ENCODE measurements around the gene TRIM36.

DNA sequence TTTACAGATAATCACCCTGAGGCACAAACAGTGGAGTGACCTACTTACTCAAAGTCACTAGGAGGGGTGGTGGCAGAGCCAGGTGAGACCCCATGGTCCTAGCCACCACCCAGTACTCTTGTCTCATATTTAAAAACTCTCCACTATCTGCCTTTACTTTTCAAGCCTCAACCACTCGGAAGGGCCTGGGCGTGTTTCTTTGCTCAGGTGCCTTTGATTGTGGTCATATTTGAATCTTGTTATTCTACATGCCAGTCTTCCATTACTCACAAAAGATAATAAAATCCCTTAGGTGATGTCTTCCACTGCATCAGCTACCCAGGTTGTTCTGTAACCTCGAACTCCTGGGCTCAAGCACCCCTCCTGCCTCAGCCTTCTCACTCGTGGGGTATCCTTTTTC lies 20.7 kb upstream of the TRIM36 start:
- no peak for TF ChIP-seq POLR2A (IDR thresholded peaks at IDR 0.05)
- TF ChIP-seq, protein P1, sequence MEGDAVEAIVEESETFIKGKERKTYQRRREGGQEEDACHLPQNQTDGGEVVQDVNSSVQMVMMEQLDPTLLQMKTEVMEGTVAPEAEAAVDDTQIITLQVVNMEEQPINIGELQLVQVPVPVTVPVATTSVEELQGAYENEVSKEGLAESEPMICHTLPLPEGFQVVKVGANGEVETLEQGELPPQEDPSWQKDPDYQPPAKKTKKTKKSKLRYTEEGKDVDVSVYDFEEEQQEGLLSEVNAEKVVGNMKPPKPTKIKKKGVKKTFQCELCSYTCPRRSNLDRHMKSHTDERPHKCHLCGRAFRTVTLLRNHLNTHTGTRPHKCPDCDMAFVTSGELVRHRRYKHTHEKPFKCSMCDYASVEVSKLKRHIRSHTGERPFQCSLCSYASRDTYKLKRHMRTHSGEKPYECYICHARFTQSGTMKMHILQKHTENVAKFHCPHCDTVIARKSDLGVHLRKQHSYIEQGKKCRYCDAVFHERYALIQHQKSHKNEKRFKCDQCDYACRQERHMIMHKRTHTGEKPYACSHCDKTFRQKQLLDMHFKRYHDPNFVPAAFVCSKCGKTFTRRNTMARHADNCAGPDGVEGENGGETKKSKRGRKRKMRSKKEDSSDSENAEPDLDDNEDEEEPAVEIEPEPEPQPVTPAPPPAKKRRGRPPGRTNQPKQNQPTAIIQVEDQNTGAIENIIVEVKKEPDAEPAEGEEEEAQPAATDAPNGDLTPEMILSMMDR (IDR thresholded peaks at IDR 0.05) = no peak
